ENCODE results near the gene STAG1.
"Not testable (repeated sequence)": the region's sequence is repeated elsewhere in the genome, so short reads cannot be mapped to it uniquely, and the experiment has no call there.

The STAG1 gene

DNA sequence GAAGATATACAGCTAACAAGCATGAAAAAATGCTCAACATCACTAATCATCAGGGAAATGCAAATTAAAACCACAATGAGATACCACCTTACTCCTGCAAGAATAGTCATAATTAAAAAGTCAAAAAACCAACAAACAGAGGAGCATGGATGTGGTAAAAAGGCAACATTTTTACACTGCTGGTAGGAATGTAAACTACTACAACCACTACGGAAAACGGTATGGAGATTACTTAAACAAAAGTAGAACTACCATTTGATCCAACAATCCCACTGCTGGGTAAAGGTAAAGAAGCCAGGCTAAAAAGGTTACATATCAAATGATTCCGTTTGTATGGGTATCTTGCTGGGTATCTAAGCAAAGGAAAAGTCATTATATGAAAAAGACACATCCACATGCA is 53.8 kb downstream of the STAG1 start:
- no peak for DNase-seq

DNA sequence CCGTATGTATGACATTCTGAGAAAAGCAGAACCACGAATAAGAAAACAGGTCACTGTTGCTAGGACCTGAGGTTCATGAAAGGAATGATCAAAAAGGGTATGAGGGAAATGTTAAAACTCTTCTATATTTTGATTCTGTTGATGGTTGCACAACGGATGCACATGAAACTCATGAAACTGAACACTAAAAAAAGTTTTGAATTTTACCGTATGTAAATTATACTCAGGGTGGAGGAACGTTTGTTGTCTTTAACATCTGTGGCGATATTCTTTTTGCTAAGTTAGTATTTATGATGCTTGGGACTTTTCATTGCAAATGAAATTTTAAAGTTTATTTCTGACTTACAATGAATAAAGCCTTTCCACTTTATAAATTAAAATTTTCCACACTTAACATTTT is 55.4 kb downstream of the STAG1 start:
- DNase-seq = no peak

DNA sequence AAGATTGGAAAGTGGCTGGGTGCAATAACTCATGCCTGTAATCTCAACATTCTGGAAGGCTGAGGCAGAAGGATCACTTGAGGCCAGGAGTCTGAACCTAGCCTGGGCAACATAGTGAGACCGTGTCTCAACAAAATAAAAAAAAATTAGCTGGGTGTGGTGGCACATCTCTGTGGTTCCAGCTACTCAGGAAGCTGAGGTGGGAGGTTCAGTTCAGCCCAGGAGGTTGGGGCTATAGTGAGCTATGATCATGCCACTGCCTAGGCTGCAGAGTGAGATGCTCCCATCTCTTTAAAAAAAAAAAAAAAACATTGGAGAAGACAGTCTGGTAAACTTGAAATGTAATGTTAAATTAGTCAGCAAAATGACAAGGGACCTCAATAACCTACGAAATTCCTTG is 57.9 kb downstream of the STAG1 start:
- DNase-seq = peak; percentile 45

DNA sequence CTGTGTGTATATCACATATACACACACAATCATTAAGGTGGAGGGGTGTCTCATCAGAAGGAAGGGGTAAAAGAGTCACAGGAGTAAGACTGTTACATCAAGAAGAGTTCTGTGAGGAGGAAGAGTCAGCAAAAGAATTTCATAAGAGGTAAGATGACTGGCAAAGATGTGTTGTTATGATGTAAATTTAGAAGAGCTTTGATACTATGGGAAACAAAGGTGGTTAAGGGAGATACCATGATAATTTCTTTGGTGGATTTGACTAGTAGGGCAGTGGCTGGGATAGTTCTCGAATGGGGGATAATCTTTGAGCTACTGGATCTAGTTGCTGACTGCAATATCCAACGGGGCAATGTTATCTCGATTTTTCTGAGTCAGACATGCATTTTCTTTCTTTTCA is 61.6 kb downstream of the STAG1 start:
- no peak for DNase-seq

DNA sequence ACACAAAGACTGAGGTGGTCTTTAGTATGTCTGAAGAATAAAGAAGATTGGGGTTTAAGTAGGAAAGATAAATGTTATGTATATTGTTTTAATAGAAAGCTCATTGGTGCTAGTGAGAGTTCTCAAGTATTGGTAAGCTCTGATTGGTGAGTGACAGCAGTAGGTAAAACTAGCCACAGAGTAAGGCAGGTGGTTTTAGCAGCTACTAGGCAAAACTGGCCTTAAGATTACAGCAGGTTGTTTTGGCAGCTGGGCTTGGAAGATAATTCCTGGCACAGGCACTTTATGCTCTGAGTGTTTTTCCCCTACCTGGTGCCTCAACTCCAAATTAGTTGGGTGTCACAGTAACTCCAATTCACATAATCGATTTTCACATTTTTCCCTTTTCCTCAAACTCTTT is 66.3 kb downstream of the STAG1 start:
- DNase-seq = no peak

DNA sequence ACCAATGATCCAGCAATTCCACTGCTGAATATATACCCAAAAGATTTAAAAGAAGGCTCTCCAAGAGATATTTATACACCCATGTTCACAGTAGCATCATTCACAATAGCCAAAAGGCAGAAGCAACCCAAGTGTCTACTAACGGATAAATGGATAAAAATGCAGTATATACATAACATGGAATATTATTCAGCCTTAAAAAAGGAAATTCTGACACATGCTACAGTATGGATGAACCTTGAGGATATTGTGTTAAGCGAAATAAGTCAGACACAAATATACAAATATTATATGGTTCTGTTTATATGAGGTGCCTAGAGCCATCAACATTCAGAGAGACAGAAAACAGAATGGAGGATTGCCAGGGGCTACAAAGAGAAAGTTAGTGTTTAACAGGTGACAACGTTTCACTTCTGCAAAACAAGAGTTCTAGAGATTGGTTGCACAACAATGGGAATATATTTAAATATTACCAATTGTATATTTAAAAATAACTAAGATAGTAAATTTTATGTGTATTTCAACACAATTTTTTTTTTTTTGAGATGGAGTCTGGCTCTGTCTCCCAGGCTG is 69.4 kb downstream of the STAG1 start:
- no peak for DNase-seq

DNA sequence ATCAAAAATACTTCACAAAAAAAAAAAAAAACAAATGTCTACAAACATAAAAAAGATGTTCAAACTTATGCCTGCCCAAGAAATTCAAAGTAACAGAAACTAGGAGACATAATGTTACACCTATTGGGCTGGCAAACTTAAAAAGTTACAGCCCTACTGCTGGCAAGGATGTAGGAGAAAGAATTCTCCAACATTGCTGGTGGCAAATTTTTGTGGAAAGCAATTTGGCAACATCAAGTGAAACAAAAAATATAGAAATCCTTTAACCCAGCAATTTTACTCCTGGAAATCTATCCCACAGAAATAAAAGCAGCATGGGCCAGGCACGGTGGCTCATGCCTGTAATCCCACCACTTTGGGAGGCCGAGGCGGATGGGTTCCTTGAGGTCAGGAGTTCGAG is 73.2 kb downstream of the STAG1 start:
- no peak for DNase-seq

DNA sequence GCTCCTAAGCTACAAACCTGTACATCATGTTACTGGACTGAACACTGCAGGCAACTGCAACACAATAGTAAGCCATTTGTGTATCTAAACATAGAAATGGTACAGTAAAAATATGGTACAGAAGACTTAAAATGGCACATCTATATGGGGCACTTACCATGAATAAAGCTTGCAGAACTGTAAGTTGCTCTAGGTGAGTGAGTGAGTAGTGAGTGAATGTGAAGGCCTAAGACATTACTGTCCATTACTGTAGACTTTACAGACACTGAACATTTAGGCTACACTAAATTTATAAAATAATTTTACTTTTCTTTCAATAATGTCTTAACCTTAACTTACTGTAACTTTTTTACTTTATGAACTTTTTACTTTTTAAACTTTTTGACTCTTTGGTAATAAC is 76.2 kb downstream of the STAG1 start:
- DNase-seq = no peak

DNA sequence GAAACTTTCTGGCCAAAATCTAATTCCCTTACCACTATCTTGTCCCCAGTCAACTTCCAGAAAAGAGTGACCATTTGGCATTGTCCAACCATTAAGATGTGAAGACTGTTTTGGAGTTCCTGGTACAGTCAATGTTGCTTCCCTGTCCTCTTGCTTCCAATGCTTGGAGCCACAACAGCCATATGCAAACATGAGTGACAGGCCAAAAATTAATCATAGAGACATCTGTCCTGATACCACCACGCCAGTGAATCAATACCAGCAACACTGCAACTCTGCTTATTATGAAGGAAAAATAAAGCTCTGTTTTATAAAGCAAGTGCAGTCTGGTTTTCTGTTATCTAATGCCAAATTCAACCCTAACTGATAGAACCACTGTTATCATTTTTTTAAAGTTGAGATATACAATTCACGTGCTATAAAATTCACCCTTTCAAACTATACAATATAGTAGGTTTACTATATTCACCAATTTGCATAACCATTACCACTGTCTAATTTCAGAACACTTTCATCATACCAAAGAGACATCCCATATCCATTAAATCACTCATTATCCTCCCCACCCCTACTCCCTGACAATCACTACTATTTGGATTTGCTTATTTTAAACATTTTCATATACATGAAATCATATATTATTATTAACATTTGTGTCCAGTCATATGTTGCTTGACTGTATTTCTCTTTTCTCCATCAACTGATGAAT is 76.9 kb downstream of the STAG1 start:
- DNase-seq = no peak

DNA sequence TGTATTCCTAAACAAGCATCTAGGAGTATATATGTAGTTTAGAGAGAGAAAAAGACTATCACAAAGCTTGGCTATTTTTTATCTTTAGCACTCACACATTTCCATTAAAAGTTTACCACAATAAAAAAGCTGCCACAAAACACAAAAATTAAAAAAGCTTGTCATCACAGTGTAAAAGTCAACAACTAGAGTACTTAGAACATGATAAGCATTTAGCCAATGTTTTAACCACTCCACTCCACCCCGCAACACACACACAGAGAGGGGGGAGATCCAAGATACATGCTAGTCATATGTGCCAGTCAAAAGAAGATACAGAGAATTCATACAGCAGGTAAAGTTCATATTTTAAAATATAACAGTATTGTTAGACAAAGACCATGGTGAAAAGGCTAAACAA is 79.7 kb downstream of the STAG1 start:
- no peak for DNase-seq

DNA sequence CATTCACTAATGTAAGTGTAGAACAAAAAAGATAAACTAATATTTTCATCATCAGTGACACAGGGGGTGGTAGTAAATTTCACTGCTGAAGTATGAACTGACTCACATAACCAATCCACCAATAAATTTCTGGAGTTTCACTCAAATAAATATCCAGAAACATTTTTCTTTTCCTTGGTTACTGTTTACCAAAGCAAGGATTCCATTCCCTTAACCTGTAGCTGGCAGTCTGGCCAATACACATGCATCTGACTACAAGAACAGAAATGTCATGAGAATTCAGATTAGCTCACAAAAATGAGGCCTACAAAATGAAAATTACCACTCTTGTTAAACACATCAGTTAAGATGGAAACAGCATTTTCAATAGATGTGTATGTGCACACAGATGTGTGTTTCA is 80.3 kb downstream of the STAG1 start:
- DNase-seq = no peak

DNA sequence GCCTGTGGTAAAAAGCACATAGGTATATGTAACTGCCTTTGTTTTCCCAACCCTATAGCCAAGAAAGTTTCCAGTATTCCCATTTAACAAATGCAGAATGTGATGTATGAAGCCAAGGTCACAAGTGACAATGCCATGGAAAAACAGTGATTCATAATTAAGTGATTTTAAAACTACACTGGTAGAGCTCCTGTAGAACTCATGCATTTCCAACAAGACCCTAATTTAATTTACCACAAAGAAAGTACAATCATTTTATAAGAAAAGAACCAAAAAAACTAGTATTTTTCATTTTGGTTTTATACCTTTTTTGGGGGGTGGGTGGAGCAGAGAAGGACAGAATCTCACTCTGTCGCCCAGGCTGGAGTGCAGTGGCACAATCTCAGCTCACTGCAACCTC is 82.0 kb downstream of the STAG1 start:
- no peak for DNase-seq

DNA sequence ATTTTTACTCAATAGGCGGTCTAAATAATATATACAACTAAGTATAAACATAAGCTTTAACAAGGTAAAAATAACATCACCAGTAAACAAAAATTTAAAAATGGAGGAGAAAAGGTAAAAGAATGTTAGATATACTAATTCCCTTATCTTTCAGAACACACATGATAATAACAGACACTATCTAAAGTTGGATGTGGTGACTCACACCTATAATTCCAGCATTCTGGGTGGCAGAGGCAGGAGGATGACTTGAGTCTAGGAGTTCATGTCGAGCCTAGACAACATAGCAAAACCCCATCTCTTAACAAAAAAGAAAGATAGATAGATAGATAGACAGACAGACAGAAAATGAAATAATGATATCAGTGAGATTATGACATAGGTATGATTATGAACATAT is 85.1 kb downstream of the STAG1 start:
- no peak for DNase-seq

DNA sequence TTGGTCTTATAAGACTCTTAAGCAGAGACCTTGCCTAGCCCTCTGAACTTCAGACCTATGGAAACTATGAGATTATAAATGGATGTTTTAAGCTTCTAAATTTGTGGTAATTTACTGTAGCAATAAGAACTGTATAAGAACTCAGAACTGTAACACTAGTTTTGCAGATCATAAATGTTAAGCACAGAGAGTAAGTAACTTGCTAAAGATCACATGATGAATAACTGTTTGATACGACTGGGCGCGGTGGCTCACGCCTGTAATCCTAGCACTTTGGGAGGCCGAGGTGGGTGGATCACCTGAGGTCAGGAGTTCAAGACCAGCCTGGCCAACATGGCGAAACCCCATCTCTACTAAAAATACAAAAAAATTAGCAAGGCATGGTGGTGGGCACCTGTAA is 85.9 kb downstream of the STAG1 start:
- DNase-seq = not testable (repeated sequence)

DNA sequence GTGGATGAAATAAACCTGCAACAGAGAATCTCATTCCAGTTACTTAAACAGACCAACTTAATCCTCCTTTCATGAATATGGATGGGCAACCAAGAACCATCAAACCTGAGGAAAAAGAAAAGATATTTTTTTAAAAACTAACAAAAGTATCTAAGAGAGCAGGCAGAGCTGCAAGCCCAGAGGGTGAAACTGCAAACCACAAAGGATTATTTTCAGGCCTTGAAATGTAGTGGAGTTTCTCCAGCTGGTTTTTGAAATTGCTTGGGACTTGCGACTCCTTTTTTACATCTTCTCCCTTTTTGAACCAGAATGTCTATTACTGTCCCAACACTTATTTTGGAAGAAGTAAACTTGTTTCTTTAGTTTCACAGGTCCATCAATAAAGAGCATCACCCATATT is 87.4 kb downstream of the STAG1 start:
- no peak for DNase-seq

DNA sequence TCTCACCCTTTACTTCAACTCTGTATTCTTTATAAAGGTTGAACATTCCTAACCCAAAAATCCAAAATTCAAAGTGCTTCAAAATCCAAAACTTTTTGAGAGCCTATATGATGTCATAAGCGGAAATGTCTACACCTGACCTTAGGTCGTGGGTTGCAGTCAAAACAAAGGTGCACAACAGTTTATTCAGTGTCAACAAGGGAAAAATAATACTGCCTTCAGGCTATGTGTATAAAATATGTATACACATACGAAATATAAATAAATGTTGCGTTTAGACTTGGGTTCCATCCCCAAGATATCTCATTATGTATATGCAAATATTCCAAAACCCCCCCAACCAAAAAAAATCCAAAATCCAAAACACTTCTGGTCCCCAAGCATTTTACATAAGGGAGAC is 90.9 kb downstream of the STAG1 start:
- no peak for DNase-seq

DNA sequence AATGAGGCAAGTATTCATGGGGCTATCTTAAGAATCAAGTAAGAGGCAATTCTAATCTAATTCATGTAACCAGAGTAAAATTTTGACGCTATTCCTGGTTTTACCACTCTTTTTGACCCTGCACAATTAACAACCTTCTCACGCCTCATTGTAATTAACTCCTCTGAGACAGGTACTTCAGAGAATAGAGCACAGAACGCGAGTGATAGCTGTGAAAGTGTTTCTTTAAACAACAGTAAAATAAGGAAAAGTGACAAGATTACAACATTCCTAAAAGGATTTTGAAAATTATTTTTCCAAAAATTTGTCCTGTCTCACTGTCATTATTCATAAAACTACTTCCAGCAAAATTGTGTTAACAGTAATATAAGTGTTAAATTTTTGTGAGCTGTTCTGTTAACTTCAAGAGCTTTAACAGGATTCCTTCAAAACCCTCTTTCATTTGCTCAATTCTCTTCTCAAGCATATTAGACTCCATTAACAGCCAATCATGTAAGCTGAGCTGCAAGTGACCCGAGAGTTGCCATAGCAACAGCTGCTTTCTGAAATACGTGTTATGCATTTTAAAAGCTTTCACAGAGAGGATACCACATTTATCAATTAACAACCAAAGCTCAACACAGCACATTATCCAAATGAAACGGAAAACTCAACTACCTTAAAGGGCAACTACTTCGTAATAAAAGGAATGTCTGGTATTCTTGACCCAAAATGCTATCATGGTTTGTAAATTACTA is 93.1 kb downstream of the STAG1 start:
- DNase-seq = no peak

DNA sequence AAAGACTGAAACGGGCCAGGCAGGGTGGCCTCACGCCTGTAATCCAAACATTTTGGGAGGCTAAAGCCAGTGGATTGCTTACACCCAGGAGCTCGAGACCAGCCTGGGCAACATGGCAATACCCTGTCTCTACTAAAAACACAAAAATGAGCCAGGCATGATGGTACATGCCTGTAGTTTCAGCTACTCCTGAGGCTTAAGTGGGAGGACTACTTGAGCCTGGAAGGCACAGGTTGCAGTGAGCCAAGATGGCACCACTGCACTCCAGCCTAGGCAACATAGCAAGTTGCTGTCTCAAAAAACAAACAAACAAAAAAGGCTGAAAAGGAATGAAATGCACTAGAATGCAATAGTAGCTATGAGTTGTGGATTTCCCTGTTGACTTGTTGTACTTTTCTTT is 94.7 kb downstream of the STAG1 start:
- no peak for DNase-seq

DNA sequence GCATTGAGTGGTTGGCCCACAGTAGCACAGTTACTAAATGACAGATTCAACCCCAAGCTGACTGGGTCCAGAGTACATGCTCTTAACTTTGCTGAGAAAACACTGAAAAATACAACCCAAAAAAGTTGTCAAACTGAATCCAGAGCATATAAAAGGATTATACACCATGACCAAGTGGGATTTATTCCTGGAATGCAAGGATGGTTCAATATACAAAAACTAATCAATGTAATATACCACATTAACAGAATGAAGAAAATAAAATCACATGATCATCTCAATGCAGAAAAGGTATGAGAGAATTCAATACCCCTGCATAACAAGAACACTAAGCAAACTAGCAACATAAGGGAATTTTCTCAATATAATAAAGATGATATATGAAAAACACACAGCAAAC is 98.5 kb downstream of the STAG1 start:
- no peak for DNase-seq

DNA sequence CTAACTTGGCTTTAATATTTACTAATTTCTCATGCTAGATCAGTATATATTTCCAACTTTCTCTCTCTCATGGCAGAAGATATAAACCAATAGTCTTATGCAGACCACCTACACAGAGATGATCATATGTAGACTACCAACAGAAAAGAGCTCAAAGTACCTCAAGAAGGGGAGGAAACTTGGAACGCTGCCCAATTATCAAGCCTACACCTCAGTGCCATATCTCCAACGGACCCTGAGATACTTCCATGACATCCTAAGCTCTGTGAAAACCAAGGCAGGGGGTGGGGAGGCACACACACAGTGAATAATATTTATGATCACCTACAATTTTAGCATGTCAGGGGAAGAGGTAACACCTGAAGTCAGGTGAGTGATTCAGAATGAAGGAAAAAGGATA is 100.6 kb downstream of the STAG1 start:
- DNase-seq = no peak

DNA sequence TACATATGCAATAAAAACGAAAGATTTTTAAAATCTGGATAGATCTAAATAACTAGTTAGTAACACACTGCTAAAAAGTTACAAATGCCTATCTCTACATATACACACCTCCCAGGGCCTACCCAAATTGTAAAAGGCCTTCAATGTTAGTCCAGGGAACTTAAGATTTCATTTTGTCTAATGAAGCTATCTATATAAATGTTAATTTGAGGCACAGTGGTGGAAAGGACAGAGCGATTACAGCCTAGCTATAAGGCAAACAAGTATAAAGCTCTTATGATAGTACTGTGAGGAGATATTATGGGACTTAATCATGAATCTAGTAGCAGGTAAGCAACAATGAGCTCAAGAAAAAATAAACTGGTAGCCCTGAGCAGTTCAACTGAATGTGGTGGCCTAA is 101.7 kb downstream of the STAG1 start:
- no peak for DNase-seq

DNA sequence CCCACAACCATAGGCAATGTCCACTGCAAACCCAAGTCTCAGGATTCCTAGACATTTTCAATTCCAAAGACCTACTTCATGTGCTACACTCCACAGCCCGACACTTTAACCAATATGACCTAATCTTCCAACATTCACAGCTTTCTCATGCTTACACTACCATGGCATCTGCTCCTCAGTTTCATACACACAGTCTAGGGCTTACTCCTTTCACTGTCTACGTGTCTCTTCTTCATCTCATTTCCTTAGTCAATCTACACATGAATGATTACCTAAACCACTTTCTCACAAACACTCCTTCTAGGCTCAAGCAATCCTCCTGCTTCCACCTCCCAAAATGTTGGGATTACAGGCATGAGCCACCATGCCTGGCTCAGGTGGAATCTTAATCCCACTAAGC is 106.3 kb downstream of the STAG1 start:
- no peak for DNase-seq

DNA sequence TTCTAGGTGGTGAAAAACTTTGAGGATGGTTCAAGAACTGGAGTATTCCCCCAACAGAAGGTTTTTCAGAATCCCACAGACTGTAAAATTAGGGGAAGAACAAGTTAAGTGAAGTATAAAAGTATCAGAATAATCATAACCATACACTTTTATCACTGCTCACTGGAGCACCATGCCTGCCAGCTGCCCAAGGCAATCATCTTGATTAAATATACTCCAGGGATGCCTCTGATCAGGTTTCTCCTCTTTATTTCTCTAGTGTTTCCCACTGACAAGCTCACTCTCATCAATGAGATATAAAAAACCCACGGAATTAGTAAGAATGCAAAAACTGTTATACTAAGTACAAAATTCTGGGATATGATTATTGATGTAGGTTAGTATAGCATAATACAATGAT is 108.0 kb downstream of the STAG1 start:
- no peak for DNase-seq

DNA sequence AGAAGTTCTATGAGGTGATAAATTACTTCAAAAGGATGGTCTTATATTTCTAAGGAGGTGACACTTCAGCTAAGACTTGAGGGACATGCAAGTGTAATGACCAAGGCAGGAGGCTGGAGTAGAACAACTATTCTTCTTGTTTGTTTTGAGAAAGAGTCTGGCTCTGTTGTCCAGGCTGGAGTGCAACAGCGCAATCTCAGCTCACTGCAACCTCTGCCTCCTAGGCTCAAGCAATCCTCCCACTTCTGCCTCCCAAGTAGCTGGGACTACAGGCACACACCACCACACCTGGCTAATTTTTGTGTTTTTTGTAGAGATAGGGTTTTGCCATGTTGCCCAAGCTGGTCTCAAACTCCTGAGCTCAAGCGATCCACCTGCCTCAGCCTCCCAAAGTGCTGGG is 108.8 kb downstream of the STAG1 start:
- DNase-seq = not testable (repeated sequence)

DNA sequence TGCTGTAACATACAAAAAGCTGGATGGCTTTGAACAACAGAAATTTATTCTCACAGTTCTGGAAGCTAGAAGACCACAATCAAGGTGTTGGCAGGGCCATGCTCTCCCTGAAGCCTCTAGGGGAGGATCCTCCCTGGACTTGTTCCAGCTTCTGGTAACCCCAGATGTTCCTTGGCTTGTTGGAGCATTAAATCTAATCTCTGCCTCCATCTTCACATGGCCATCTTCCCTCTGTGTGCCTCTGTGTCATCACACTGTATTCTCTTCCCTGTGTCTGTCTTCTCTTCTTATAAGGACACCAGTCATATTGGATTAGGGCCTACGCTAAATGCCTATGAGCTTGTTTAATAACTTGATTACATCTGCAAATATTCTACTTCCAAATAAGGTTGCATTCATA is 109.5 kb downstream of the STAG1 start:
- DNase-seq = no peak

Measured in CD4-positive, alpha-beta T cell treated with Interleukin-21 for 1 hour (primary cell).